Liver (tissue), 9 donors: Measurements from ENCODE around the gene LRRC7. TPM values are rescaled to one million over a fixed set of nuclear protein-coding genes. Genes with fewer than 3 reads are reported as not detected.

Experiments
- DNase-seq: peaks from one replicate; pipeline ENCODE4 v3.0.0-alpha.2; 2017; ENCODE audit warnings: low spot score
- H3K27ac ChIP-seq, 2 donors: one replicate each; pipeline ENCODE4 v1.7.0; 2013; ENCODE audit warnings: inconsistent platforms in 2 of 2, low read length in 2 of 2, control low read depth in 1 of 2, low read depth in 1 of 2, mild to moderate bottlenecking in 1 of 2
- H3K27me3 ChIP-seq, 4 donors: one replicate each; pipeline versions ENCODE4 v1.6.1 to v1.7.0; 2013; ENCODE audit warnings: low read length in 3 of 4, inconsistent platforms in 1 of 4, mild to moderate bottlenecking in 1 of 4, moderate library complexity in 1 of 4; ENCODE audit not compliant: control insufficient read depth in 4 of 4, insufficient read depth in 4 of 4
- H3K36me3 ChIP-seq, 4 donors: one replicate each; pipeline versions ENCODE4 v1.6.1 to v1.7.0; 2013; ENCODE audit warnings: low read length in 3 of 4, mild to moderate bottlenecking in 3 of 4, low read depth in 1 of 4, moderate library complexity in 1 of 4; ENCODE audit not compliant: control insufficient read depth in 4 of 4, insufficient read depth in 3 of 4
- H3K4me1 ChIP-seq, 4 donors: one replicate each; pipeline versions ENCODE4 v1.6.1 to v1.7.0; 2013; ENCODE audit warnings: low read length in 3 of 4, mild to moderate bottlenecking in 3 of 4, moderate library complexity in 1 of 4; ENCODE audit not compliant: control insufficient read depth in 4 of 4, insufficient read depth in 4 of 4
- H3K4me3 ChIP-seq, 3 donors: one replicate each; pipeline versions ENCODE4 v1.6.1 to v1.7.0; 2013; ENCODE audit warnings: low read length in 3 of 3, control low read depth in 1 of 3, low read depth in 1 of 3, mild to moderate bottlenecking in 1 of 3
- H3K9ac ChIP-seq, 2 donors: one replicate each; pipeline ENCODE4 v1.7.0; 2013; ENCODE audit warnings: low read length in 2 of 2, mild to moderate bottlenecking in 2 of 2, moderate library complexity in 2 of 2, control low read depth in 1 of 2, low read depth in 1 of 2
- H3K9me3 ChIP-seq, 4 donors: one replicate each; pipeline versions ENCODE4 v1.6.1 to v1.7.0; 2013; ENCODE audit warnings: low read length in 3 of 4; ENCODE audit not compliant: control insufficient read depth in 4 of 4
- ATF3 ChIP-seq: IDR thresholded peaks from 2 replicates; pipeline ENCODE4 v1.6.1; 2016; ENCODE audit warnings: antibody characterized with exemption
- CTCF ChIP-seq: fragments of 150-350 bp; IDR thresholded peaks from 2 replicates; pipeline ENCODE4 v1.5.1; 2017; ENCODE audit warnings: improper control_type of control experiment, low read depth, low read length; ENCODE audit not compliant: missing input control
- EGR1 ChIP-seq, 2 donors: IDR thresholded peaks; 2 replicates each; pipeline ENCODE4 v1.6.1; 2016 to 2018; ENCODE audit warnings: antibody characterized with exemption in 2 of 2, low read depth in 2 of 2
- FOXA1 ChIP-seq: IDR thresholded peaks from 2 replicates; pipeline ENCODE4 v1.6.1; 2016; ENCODE audit warnings: antibody characterized with exemption
- GABPA ChIP-seq, 2 donors: IDR thresholded peaks in 1 of 2; conservative IDR thresholded peaks in 1 of 2; 2 replicates each; pipeline ENCODE4 v1.6.1; 2016; ENCODE audit warnings: antibody characterized with exemption in 2 of 2, mild to moderate bottlenecking in 1 of 2, moderate library complexity in 1 of 2
- HNF4A ChIP-seq, 2 donors: conservative IDR thresholded peaks; 2 replicates each; pipeline ENCODE4 v1.6.1; 2016; ENCODE audit warnings: antibody characterized with exemption in 2 of 2, mild to moderate bottlenecking in 2 of 2
- HNF4G ChIP-seq: IDR thresholded peaks from 2 replicates; pipeline ENCODE4 v1.6.1; 2016; ENCODE audit warnings: antibody characterized with exemption
- JUND ChIP-seq, 2 donors: IDR thresholded peaks; 2 replicates each; pipeline ENCODE4 v1.6.1; 2016; ENCODE audit warnings: antibody characterized with exemption in 2 of 2
- NR2F2 ChIP-seq: IDR thresholded peaks from 2 replicates; pipeline ENCODE4 v1.6.1; 2016; ENCODE audit warnings: antibody characterized with exemption
- RAD21 ChIP-seq, 2 donors: IDR thresholded peaks; 2 replicates each; pipeline ENCODE4 v1.6.1; 2016; ENCODE audit warnings: antibody characterized with exemption in 2 of 2, mild to moderate bottlenecking in 2 of 2
- TAF1 ChIP-seq: conservative IDR thresholded peaks from 2 replicates; pipeline ENCODE4 v1.6.1; 2016; ENCODE audit warnings: antibody characterized with exemption, mild to moderate bottlenecking
- YY1 ChIP-seq: IDR thresholded peaks from 2 replicates; pipeline ENCODE4 v1.6.1; 2016; ENCODE audit warnings: antibody characterized with exemption, mild to moderate bottlenecking
- WGBS: extraction: QIAGEN DNeasy Blood & Tissue Kit; methylation state at CpG from one replicate; pipeline ENCODE4 v1.1.7; 2013; 5-methylcytosine and 5-hydroxymethylcytosine counted together
- polyA plus RNA-seq, 2 donors: library from polyadenylated mRNA; stranded (reverse) in 1 of 2; unstranded in 1 of 2; fragments of 200-250 nt in 1 of 2; fragments of >200 nt in 1 of 2; fragmentation: Nextera tagmentation in 1 of 2; extraction: Ambion mirVana in 1 of 2; gene quantifications; one replicate each; pipeline versions ENCODE4 v1.2.1 to v1.2.3, GENCODE V29; 2013 to 2015
- total RNA-seq, 2 donors: library from RNA; depleted of rRNA; stranded (reverse); fragments of >200 nt; gene quantifications; one replicate each; pipeline ENCODE4 v1.2.3, GENCODE V29; 2014
- TF ChIP-seq, protein P1 (sequence below): IDR thresholded peaks from 2 replicates; pipeline ENCODE4 v1.6.1; 2016; ENCODE audit warnings: antibody characterized with exemption, mild to moderate bottlenecking
- TF ChIP-seq, protein P2 (sequence below): IDR thresholded peaks from 2 replicates; pipeline ENCODE4 v1.6.1; 2016; ENCODE audit warnings: antibody characterized with exemption
- donor health status: healthy.
- donor health status: healthy.
- donor health status: healthy.
- donor health status: healthy.
- donor health status: healthy.

LRRC7 gene
- total and polyA plus RNA-seq, 4 donors: 0.08 to 1.1 (median 0.67) TPM

GRCh38 chr1:70109241-70109640, 541.5 kb downstream of the LRRC7 start:
- Histone ChIP-seq H3K9me3 (no peaks in the 10 kb centered on the region), H3K36me3 (no peaks in the 10 kb centered on the region), H3K27ac (no peak overlapping the region), H3K27me3 (peaks cover 0 to 2% (median 0%) of the 10 kb centered on the region in 4 donors), H3K9ac (no peak overlapping the region), H3K4me1 (no peaks in the 10 kb centered on the region), H3K4me3 (no peak overlapping the region)
- DNase-seq: no peak
- TF ChIP-seq FOXA1: no peak
- 88% methylated on average over 5 of the region's 5 CpGs for WGBS

DNA sequence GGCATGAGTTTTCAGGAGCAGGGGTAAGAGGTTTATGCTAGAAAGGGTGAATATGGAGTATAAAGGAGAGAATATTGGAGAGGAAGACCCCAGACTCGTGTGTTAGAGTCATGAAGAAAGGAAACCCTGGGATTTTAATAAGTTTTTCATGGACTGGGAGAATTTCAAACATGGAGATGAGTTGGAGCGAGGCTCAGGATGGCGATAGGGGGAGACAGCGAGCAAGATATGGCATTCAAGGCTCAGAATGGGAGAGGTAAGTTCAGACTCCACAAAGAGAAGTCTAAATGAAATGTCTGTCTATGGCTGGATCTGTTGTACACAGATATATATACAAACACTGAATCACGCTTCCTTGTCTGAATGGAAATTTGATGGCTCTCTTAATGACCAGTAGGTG, 545.1 kb downstream of the LRRC7 start:
- H3K27me3 ChIP-seq: peaks cover 0 to 2% (median 0%) of the 10 kb centered on the region in 4 donors
- no peak overlapping the region for H3K9ac ChIP-seq
- no peak overlapping the region for H3K27ac ChIP-seq
- DNase-seq: no peak
- 76% methylated on average over 5 of the region's 5 CpGs for WGBS
- no peaks in the 10 kb centered on the region for H3K9me3 ChIP-seq
- TF ChIP-seq HNF4A (conservative IDR thresholded peaks at IDR 0.05): no peak
- TF ChIP-seq JUND (IDR thresholded peaks at IDR 0.05): no peak
- TF ChIP-seq RAD21 (IDR thresholded peaks at IDR 0.05): no peak
- TF ChIP-seq EGR1 (IDR thresholded peaks at IDR 0.05; ENCODE audit: low read depth in 2 of 2): no peak
- no peak for TF ChIP-seq ATF3
- no peak overlapping the region for H3K4me3 ChIP-seq
- no peaks in the 10 kb centered on the region for H3K36me3 ChIP-seq
- no peaks in the 10 kb centered on the region for H3K4me1 ChIP-seq

DNA sequence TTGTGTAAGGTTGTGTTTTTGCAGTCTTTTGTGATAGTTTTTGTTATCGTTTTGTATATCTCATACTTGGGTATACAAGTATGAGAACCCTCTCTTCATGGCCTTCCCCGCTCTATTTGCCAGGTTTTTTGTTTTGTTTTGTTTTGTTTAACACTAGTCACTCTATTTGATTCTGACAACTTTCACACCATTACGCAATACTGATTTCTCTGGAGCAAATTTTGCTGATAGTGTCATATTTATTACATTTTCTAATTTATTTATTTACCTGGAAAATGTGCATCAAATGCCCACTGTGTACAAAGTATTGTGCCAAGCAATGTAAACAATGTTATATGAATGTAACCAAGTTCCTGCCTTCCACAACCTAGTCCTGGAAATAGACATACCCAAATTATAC, 547.6 kb downstream of the LRRC7 start:
- peaks cover 0 to 2% (median 0%) of the 10 kb centered on the region in 4 donors for H3K27me3 ChIP-seq
- no peaks in the 10 kb centered on the region for H3K36me3 ChIP-seq
- no peaks in the 10 kb centered on the region for H3K4me1 ChIP-seq
- TF ChIP-seq NR2F2 (no peak), EGR1 (IDR thresholded peaks at IDR 0.05; ENCODE audit: low read depth in 2 of 2) (no peak), YY1 (no peak), HNF4G (no peak), CTCF (no peak), RAD21 (IDR thresholded peaks at IDR 0.05) (no peak), ATF3 (no peak), GABPA (IDR thresholded peaks at IDR 0.05 in 1 of 2, conservative IDR thresholded peaks at IDR 0.05 in 1 of 2) (no peak), TAF1 (no peak), HNF4A (conservative IDR thresholded peaks at IDR 0.05) (no peak)
- TF ChIP-seq, protein P1, sequence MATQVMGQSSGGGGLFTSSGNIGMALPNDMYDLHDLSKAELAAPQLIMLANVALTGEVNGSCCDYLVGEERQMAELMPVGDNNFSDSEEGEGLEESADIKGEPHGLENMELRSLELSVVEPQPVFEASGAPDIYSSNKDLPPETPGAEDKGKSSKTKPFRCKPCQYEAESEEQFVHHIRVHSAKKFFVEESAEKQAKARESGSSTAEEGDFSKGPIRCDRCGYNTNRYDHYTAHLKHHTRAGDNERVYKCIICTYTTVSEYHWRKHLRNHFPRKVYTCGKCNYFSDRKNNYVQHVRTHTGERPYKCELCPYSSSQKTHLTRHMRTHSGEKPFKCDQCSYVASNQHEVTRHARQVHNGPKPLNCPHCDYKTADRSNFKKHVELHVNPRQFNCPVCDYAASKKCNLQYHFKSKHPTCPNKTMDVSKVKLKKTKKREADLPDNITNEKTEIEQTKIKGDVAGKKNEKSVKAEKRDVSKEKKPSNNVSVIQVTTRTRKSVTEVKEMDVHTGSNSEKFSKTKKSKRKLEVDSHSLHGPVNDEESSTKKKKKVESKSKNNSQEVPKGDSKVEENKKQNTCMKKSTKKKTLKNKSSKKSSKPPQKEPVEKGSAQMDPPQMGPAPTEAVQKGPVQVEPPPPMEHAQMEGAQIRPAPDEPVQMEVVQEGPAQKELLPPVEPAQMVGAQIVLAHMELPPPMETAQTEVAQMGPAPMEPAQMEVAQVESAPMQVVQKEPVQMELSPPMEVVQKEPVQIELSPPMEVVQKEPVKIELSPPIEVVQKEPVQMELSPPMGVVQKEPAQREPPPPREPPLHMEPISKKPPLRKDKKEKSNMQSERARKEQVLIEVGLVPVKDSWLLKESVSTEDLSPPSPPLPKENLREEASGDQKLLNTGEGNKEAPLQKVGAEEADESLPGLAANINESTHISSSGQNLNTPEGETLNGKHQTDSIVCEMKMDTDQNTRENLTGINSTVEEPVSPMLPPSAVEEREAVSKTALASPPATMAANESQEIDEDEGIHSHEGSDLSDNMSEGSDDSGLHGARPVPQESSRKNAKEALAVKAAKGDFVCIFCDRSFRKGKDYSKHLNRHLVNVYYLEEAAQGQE: no peak
- TF ChIP-seq, protein P2, sequence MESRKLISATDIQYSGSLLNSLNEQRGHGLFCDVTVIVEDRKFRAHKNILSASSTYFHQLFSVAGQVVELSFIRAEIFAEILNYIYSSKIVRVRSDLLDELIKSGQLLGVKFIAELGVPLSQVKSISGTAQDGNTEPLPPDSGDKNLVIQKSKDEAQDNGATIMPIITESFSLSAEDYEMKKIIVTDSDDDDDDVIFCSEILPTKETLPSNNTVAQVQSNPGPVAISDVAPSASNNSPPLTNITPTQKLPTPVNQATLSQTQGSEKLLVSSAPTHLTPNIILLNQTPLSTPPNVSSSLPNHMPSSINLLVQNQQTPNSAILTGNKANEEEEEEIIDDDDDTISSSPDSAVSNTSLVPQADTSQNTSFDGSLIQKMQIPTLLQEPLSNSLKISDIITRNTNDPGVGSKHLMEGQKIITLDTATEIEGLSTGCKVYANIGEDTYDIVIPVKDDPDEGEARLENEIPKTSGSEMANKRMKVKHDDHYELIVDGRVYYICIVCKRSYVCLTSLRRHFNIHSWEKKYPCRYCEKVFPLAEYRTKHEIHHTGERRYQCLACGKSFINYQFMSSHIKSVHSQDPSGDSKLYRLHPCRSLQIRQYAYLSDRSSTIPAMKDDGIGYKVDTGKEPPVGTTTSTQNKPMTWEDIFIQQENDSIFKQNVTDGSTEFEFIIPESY: no peak
- H3K9ac ChIP-seq: no peak overlapping the region
- DNase-seq: no peak
- H3K9me3 ChIP-seq: no peaks in the 10 kb centered on the region
- H3K27ac ChIP-seq: no peak overlapping the region
- H3K4me3 ChIP-seq: no peak overlapping the region
- WGBS: 81% methylated on average over 3 of the region's 3 CpGs
